Measurements from ENCODE around the gene RBKS.

DNA sequence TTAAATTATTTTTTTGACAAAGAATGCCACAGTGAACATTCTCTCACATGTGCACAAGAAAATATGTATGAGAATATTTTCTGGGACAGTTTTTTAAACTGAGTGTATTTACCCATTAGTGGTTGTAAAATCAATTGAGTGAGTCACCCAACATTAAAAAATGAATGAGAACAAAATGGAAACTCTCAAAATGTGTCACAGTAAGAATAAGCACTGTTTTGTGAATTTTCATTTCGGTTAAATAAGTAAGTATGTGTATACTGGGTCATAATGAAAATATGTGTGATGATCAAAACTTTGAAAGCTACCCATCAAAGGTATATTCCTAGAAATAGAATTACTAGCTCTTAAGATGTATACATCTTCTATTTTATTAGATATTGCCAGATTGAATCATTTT is 11.9 kb upstream of the RBKS start:
- TF ChIP-seq, protein P1, sequence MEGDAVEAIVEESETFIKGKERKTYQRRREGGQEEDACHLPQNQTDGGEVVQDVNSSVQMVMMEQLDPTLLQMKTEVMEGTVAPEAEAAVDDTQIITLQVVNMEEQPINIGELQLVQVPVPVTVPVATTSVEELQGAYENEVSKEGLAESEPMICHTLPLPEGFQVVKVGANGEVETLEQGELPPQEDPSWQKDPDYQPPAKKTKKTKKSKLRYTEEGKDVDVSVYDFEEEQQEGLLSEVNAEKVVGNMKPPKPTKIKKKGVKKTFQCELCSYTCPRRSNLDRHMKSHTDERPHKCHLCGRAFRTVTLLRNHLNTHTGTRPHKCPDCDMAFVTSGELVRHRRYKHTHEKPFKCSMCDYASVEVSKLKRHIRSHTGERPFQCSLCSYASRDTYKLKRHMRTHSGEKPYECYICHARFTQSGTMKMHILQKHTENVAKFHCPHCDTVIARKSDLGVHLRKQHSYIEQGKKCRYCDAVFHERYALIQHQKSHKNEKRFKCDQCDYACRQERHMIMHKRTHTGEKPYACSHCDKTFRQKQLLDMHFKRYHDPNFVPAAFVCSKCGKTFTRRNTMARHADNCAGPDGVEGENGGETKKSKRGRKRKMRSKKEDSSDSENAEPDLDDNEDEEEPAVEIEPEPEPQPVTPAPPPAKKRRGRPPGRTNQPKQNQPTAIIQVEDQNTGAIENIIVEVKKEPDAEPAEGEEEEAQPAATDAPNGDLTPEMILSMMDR (IDR thresholded peaks at IDR 0.05): no peak
- TF ChIP-seq POLR2A (IDR thresholded peaks at IDR 0.05): no peak

Data from Peyer's patch (tissue), 4 donors.